HUES64 (cell line): ENCODE results near the gene YAF2. TPM values are rescaled to one million over a fixed set of nuclear protein-coding genes. Genes with fewer than 3 reads are reported as not detected.
A peak's percentile ranks its signal among the peaks of the same experiment; 100 is the strongest.

ENCODE experiments used
- H3K27ac ChIP-seq: 2 replicates; pipeline ENCODE4 v1.7.0; 2013; ENCODE audit warnings: low read depth, low read length, inconsistent platforms
- H3K27me3 ChIP-seq: 2 replicates; pipeline ENCODE4 v1.6.1; 2013; ENCODE audit warnings: mild to moderate bottlenecking, low read length; ENCODE audit not compliant: insufficient read depth
- H3K36me3 ChIP-seq: 2 replicates; pipeline ENCODE4 v1.6.1; 2013; ENCODE audit warnings: mild to moderate bottlenecking, low read length; ENCODE audit not compliant: insufficient read depth
- H3K4me1 ChIP-seq: 2 replicates; pipeline ENCODE4 v1.6.1; 2013; ENCODE audit warnings: mild to moderate bottlenecking, low read length, moderate library complexity; ENCODE audit not compliant: insufficient read depth
- H3K4me3 ChIP-seq: 2 replicates; pipeline ENCODE4 v1.5.1; 2013; ENCODE audit warnings: mild to moderate bottlenecking, low read length, moderate library complexity
- H3K9ac ChIP-seq: 2 replicates; pipeline ENCODE4 v1.6.1; 2013; ENCODE audit warnings: mild to moderate bottlenecking, low read depth, low read length
- H3K9me3 ChIP-seq: 2 replicates; pipeline ENCODE4 v1.6.1; 2013; ENCODE audit warnings: low read depth, low read length; ENCODE audit not compliant: insufficient read depth
- WGBS: fragments of 150-250, 120-280 bp; methylation state at CpG from one replicate; pipeline ENCODE4 v1.1.7; 2013; ENCODE audit warnings: missing lambda C conversion rate; 5-methylcytosine and 5-hydroxymethylcytosine counted together
- polyA plus RNA-seq, 2 experiments: library from polyadenylated mRNA; stranded (reverse); fragments of 50-300 nt; gene quantifications; one replicate each; pipeline ENCODE4 v1.2.3, GENCODE V29; 2013

YAF2 gene
- polyA plus RNA-seq (2013, experiment 1 of 2) = 8.1 TPM
- 9.6 TPM for polyA plus RNA-seq (2013, experiment 2 of 2)

- Histone ChIP-seq H3K27me3 (peaks cover 88% of the 10 kb centered on the region), H3K9ac (peak within 1 kb of the TSS; percentile 59), H3K9me3 (no peaks in the 10 kb centered on the region), H3K36me3 (no peaks in the 10 kb centered on the region; the same call in 1 of the 2 replicates), H3K27ac (peak within 1 kb of the TSS; percentile 37; the same call in 1 of the 2 replicates), H3K4me3 (peak within 1 kb of the TSS; percentile 62), H3K4me1 (peaks cover 26% of the 10 kb centered on the region)
- WGBS = 3% methylated on average over 69 of the region's 69 CpGs
These were observed at the start of gene YAF2 for GRCh38 chr12:42238240-42239140. TSS of gene YAF2 (minus strand) at chr12:42238248. CDS start at chr12:42238180, 68 bp downstream.

GRCh38 chr12:42286741-42287140 lies 48.7 kb upstream of the YAF2 start:
- Histone ChIP-seq H3K27ac (no peak overlapping the region), H3K27me3 (no peaks in the 10 kb centered on the region), H3K9me3 (no peaks in the 10 kb centered on the region), H3K36me3 (no peaks in the 10 kb centered on the region), H3K4me3 (no peak overlapping the region), H3K4me1 (no peaks in the 10 kb centered on the region), H3K9ac (no peak overlapping the region)
- 92% methylated on average over 26 of the region's 26 CpGs for WGBS

DNA sequence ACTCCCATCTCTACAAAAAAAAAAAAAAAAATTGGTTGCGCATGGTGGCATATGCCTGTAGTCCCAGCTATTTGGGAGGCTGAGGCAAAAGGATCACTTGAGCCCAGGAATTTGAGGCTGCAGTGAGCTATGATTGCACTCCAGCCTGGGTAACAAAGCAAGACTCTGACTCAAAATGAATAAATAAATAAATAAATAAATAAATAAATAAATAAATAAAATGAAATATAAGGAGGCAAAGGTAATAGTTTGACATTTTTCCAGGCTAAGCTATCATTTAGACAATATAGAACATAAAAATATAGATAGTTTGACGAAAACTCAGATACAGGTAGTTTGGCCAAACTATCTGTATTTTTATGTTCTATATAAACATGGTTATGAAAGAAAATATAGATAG lies 47.4 kb upstream of the YAF2 start:
- no peaks in the 10 kb centered on the region for H3K9me3 ChIP-seq
- H3K4me1 ChIP-seq = no peaks in the 10 kb centered on the region
- no peak overlapping the region for H3K27ac ChIP-seq
- no peaks in the 10 kb centered on the region for H3K36me3 ChIP-seq
- no peak overlapping the region for H3K4me3 ChIP-seq
- H3K9ac ChIP-seq = no peak overlapping the region
- 100% methylated on average over 1 of the region's 2 CpGs for WGBS
- no peaks in the 10 kb centered on the region for H3K27me3 ChIP-seq

DNA sequence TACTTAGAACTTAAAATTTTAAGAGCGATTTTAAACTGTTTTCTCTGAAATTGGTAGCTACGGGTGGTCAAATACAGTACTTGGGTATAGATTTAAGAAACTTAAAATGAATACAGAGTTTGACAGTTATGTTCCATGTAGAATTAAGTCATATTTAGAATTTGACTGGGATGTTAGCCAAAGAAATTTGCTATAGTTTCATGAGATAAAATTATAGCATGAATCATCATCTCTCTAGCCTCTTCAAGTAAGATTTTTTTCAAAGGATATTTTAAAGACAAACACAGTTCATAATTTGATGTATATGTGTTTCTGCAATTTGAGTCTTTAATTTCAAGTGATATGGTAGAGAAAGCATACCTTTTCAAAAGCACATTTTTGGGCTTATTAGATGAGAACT lies 46.8 kb upstream of the YAF2 start:
- no peak overlapping the region for H3K4me3 ChIP-seq
- H3K36me3 ChIP-seq = no peaks in the 10 kb centered on the region
- no peaks in the 10 kb centered on the region for H3K9me3 ChIP-seq
- no peaks in the 10 kb centered on the region for H3K4me1 ChIP-seq
- H3K9ac ChIP-seq = no peak overlapping the region
- no peak overlapping the region for H3K27ac ChIP-seq
- H3K27me3 ChIP-seq = no peaks in the 10 kb centered on the region
- 93% methylated on average over 2 of the region's 2 CpGs for WGBS

- H3K4me3 ChIP-seq = no peak overlapping the region
- H3K9ac ChIP-seq = no peak overlapping the region
- 100% methylated on average over 1 of the region's 1 CpG for WGBS
- H3K9me3 ChIP-seq = no peaks in the 10 kb centered on the region
- no peaks in the 10 kb centered on the region for H3K27me3 ChIP-seq
- no peaks in the 10 kb centered on the region for H3K4me1 ChIP-seq
- H3K27ac ChIP-seq = no peak overlapping the region
- no peaks in the 10 kb centered on the region for H3K36me3 ChIP-seq
These were observed 46.1 kb upstream of the YAF2 start for GRCh38 chr12:42284157-42284556.

DNA sequence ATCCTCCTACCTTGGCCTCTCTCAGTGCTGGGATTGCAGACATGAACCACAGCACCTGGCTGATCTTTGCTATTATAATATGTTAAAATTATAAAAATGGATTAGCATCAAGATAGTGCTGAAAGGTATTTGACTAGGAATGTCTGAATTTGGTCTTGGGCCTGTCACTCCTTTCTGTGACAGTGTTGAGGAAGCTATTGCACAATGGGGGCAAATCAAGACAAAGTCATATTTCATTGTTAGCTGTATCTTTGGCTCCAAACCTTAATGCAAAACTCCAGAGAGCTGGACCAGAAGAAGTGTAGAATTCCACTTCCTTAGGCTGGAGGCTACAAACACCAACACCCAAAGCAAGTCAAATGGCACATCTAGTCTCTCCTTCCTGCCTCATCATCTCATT lies 45.7 kb upstream of the YAF2 start:
- H3K36me3 ChIP-seq = no peaks in the 10 kb centered on the region
- H3K27me3 ChIP-seq = no peaks in the 10 kb centered on the region
- no peaks in the 10 kb centered on the region for H3K4me1 ChIP-seq
- H3K9ac ChIP-seq = no peak overlapping the region
- no peak overlapping the region for H3K4me3 ChIP-seq
- no peak overlapping the region for H3K27ac ChIP-seq
- no peaks in the 10 kb centered on the region for H3K9me3 ChIP-seq

DNA sequence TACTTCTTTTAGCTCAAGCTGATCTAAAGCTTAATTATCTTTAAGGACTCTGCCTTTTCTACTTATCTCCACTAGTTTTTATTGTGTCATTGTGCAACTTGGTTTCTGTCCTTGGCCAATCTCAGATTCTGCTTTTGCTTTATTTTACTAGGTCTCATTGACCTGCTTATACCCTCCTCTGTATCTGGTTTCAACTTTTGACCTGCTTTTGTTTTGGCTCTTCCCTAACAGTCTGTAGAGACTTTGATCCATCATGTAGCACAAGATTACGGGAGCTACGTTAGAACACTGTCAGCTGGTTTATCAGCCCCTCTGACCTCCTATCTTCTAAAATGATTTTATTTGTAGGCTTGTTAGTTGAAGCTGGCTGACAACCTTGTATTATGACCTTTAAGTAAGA lies 44.2 kb upstream of the YAF2 start:
- Histone ChIP-seq H3K9me3 (no peaks in the 10 kb centered on the region), H3K9ac (no peak overlapping the region), H3K4me1 (no peaks in the 10 kb centered on the region), H3K27ac (no peak overlapping the region), H3K27me3 (no peaks in the 10 kb centered on the region), H3K36me3 (no peaks in the 10 kb centered on the region), H3K4me3 (no peak overlapping the region)
- WGBS = 93% methylated on average over 2 of the region's 2 CpGs

- Histone ChIP-seq H3K27me3 (no peaks in the 10 kb centered on the region), H3K9ac (no peak overlapping the region), H3K36me3 (no peaks in the 10 kb centered on the region), H3K4me1 (no peaks in the 10 kb centered on the region), H3K9me3 (no peaks in the 10 kb centered on the region), H3K4me3 (no peak overlapping the region), H3K27ac (no peak overlapping the region)
- 95% methylated on average over 3 of the region's 3 CpGs for WGBS
These were observed 43.8 kb upstream of the YAF2 start for GRCh38 chr12:42281844-42282243.

DNA sequence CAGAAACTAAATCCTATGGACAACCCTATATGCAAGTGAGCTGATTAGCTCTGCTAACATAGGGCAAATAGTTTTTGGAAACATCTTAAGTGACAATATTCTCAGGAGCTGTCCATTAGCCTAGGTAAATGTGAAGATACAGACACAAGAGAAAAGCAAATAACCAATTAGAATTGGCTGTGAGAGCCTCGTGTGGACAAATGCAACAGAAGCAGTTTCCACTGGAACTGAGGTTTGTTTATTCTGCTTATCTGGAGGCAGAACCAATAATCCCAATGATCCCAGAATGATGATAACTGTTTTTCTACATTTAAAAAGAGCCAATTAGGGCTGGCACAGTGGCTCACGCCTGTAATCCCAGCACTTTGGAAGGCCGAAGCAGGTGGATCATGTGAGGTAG lies 43.2 kb upstream of the YAF2 start:
- H3K9me3 ChIP-seq = no peaks in the 10 kb centered on the region
- WGBS = 62% methylated on average over 3 of the region's 3 CpGs
- H3K27ac ChIP-seq = no peak overlapping the region
- H3K4me3 ChIP-seq = no peak overlapping the region
- no peak overlapping the region for H3K9ac ChIP-seq
- no peaks in the 10 kb centered on the region for H3K4me1 ChIP-seq
- H3K36me3 ChIP-seq = no peaks in the 10 kb centered on the region
- no peaks in the 10 kb centered on the region for H3K27me3 ChIP-seq

- H3K9me3 ChIP-seq = no peaks in the 10 kb centered on the region
- H3K27ac ChIP-seq = no peak overlapping the region
- no peak overlapping the region for H3K4me3 ChIP-seq
- no peaks in the 10 kb centered on the region for H3K27me3 ChIP-seq
- no peaks in the 10 kb centered on the region for H3K36me3 ChIP-seq
- H3K4me1 ChIP-seq = no peaks in the 10 kb centered on the region
- no peak overlapping the region for H3K9ac ChIP-seq
These were observed 40.1 kb upstream of the YAF2 start for GRCh38 chr12:42278128-42278510.

DNA sequence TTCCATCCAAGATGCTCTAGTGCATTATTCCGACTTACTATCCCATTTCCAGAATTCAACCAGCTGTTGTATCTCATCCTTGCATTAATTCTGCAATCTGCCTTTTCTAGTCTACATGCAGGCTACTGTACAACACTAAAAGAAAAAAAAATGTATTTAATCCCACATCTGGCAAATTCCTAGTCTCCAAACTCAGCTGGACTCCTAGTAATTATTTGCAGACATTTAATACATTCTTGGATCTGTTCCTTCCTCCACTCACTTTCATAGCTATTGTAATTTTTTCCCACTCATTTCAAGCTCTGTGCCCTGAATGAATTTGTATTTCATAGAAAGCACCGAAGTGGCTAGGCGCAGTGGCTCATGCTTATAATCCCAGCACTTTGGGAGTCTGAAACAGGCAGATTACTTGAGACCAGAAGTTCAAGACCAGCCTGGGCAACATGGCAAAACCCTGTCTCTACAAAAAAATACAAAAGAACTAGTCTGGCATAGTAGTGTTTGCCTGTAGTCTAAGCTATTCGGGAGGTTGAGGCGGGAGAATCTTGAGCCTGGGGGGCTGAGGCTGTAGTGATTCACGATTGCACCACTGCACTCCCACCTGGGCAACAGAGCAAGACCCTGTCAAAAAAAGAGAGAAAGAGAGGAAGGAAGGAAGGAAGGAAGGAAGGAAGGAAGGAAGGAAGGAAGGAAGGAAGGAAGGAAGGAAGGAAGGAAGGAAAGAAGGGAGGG lies 39.5 kb upstream of the YAF2 start:
- Histone ChIP-seq H3K9ac (no peak overlapping the region), H3K27ac (no peak overlapping the region), H3K27me3 (no peaks in the 10 kb centered on the region), H3K4me1 (no peaks in the 10 kb centered on the region), H3K4me3 (no peak overlapping the region), H3K9me3 (no peaks in the 10 kb centered on the region), H3K36me3 (no peaks in the 10 kb centered on the region)
- WGBS = 96% methylated on average over 6 of the region's 6 CpGs
